RPMI8226 (cell line): ENCODE data around the gene RCBTB2.

Experiments
- DNase-seq: peaks from one replicate; pipeline ENCODE4 v3.0.0-alpha.2; 2015

Gene RCBTB2

GRCh38 chr13:48443442-48444208 is 89.3 kb downstream of the RCBTB2 start:
- DNase-seq, result no peak
